NCI-H1930 (cell line): ENCODE results near the gene NCAPD2.

Experiments used
- DNase-seq, 2 experiments: peaks; one replicate each; lab custom pipeline; 2025; lab: John Stamatoyannopoulos, UW

The NCAPD2 gene

DNA sequence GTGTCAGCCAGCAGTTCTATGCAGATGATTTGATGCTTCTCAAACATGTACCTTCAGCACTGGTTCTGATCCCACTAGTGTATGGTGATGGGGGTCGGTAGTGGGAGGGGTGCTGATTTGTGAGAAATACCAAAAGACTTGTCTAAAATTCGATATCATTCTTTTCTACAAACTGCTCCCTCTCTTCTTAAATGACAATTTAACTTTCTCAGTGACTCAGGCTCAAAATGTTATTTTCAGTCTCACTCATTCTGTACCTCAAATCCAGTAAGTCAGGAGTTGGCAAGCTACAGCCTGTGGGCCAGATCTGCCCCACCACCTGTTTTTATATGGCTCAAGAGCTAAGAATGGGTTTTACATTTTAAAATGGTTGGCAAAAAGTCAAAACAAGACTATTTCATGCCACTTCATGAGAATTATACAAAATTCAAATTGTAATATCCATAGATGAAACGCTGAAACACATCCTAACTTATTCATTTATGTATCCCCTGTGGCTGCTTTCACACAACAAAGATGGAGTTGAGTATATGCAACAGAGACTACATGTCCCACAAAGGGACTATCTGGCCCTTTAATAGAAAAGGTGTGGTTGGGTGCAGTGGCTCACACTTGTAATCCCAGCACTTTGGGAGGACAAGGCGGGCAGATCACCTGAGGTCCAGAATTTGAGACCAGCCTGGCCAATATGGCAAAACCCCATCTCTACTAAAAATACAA is 80.8 kb downstream of the NCAPD2 start:
- DNase-seq, result no peak

DNA sequence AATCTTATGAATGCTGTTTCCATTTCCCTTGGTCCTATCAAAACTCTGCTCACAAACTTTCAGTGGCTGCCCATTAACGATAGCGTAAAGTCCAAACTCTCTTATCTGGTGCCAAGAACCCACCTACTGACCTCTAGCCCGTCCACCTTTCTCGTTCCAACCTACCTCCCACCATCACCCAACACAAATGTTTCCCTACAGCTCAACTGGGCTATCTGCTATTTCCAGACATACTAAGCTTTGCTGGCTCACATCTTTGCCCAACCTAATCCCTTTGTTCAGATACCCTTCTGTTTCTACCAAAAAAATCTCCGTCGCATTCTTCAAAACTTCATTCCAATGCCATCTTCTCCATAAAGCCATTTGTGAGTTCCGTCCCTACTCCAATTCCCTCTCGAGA is 81.7 kb downstream of the NCAPD2 start:
- DNase-seq, result no peak
